Heart left ventricle (tissue), 16 donors: Measurements from ENCODE around the gene ZMIZ2. TPM values are rescaled to one million over a fixed set of nuclear protein-coding genes. Genes with fewer than 3 reads are reported as not detected.
A peak's percentile ranks its signal among the peaks of the same experiment; 100 is the strongest.
"Not testable (repeated sequence)": the region's sequence is repeated elsewhere in the genome, so short reads cannot be mapped to it uniquely, and the experiment has no call there.

ENCODE experiments used
- ATAC-seq, 4 donors: fragments of 200-7000 bp; cut with Tn5 transposase; one replicate each; pipeline ENCODE4 v1.9.1; 2020 to 2022; ENCODE audit warnings: moderate library complexity in 4 of 4, mild to moderate bottlenecking in 3 of 4, moderate number of reproducible peaks in 1 of 4
- DNase-seq, 5 donors: peaks; one replicate each; pipeline ENCODE4 v3.0.0-alpha.2; 2020
- H3K27ac ChIP-seq, 12 donors: fragments of 200-600 bp; sonication (generic) in 4 of 12; one replicate each; pipeline versions ENCODE4 v1.5.0 to v1.8.0; 2016 to 2022; ENCODE audit warnings: mild to moderate bottlenecking in 2 of 12
- H3K27me3 ChIP-seq, 9 donors: fragments of 200-600 bp; sonication (generic) in 2 of 9; one replicate each; pipeline versions ENCODE4 v1.5.1 to v1.8.0; 2016 to 2022; ENCODE audit warnings: mild to moderate bottlenecking in 3 of 9
- H3K36me3 ChIP-seq, 9 donors: fragments of 200-600 bp; sonication (generic) in 2 of 9; one replicate each; pipeline versions ENCODE4 v1.5.0 to v1.8.0; 2018 to 2022; ENCODE audit warnings: mild to moderate bottlenecking in 2 of 9
- H3K4me1 ChIP-seq, 12 donors: fragments of 200-600 bp; sonication (generic) in 4 of 12; one replicate each; pipeline versions ENCODE4 v1.5.0 to v1.8.0; 2016 to 2022; ENCODE audit warnings: mild to moderate bottlenecking in 3 of 12
- H3K4me3 ChIP-seq, 12 donors: fragments of 200-600 bp; sonication (generic) in 4 of 12; one replicate each; pipeline versions ENCODE4 v1.5.0 to v1.8.0; 2017 to 2022; ENCODE audit warnings: mild to moderate bottlenecking in 9 of 12, moderate library complexity in 4 of 12
- H3K9me3 ChIP-seq, 12 donors: fragments of 200-600 bp; sonication (generic) in 4 of 12; one replicate each; pipeline versions ENCODE4 v1.5.0 to v1.8.0; 2016 to 2022; ENCODE audit warnings: mild to moderate bottlenecking in 1 of 12
- CTCF ChIP-seq, 12 donors: fragments of 200-600 bp; sonication (generic) in 4 of 12; IDR thresholded peaks; one replicate each; pipeline versions ENCODE4 v1.5.0 to v1.8.0; 2018 to 2022; ENCODE audit warnings: antibody characterized with exemption in 12 of 12, mild to moderate bottlenecking in 5 of 12
- POLR2A ChIP-seq, 2 donors: fragments of 450-650 bp; IDR thresholded peaks; one replicate each; pipeline ENCODE4 v1.6.1; 2017; ENCODE audit warnings: antibody characterized with exemption in 2 of 2, mild to moderate bottlenecking in 2 of 2, moderate library complexity in 2 of 2
- WGBS, 4 donors: extraction: QIAGEN DNeasy Blood & Tissue Kit in 2 of 4; methylation state at CpG; one replicate each; pipeline versions ENCODE4 v1.1.5 to v1.1.7; 2013 to 2018; 5-methylcytosine and 5-hydroxymethylcytosine counted together
- intact Hi-C, 10 donors: fragments of 100-400 bp; cut with DNase I; formaldehyde crosslinking; loops; one replicate each; pipeline versions ENCODE4 v1.11.1 to v1.14.2; 2022
- long read RNA-seq, 3 donors: library from polyadenylated mRNA; unstranded; transcript quantifications; one replicate each; pipeline ENCODE4 v2.0.0, GENCODE V29; 2020 to 2021
- polyA plus RNA-seq, 2 donors: library from polyadenylated mRNA; stranded (reverse); fragments of 200-250 nt; gene quantifications; one replicate each; pipeline ENCODE4 v1.2.3, GENCODE V29; 2013
- total RNA-seq, 9 donors: library from RNA; depleted of rRNA in 2 of 9; stranded (reverse); fragments of >200 nt in 2 of 9; fragmentation: NEBNext Ultra II Directional in 3 of 9; extraction: Animal tissue kit (Norgen Biotek cat#: 25700) in 3 of 9; gene quantifications; one replicate each; pipeline versions ENCODE4 v1.1.0 to v1.2.4, GENCODE V29; 2016 to 2023
- donor health status: ischemic (EF 13 %, LVEDD 7.1; RV severe dilation, severe dysfunction).
- donor health status: healthy with polysubstance abuse.
- donor health status: DM: no; HTN: yes; CAD: no.
- donor health status: DM: no; HTN: no; CAD: no.
- donor health status: ischemic (EF 25% LVEDD 6.9; RV normal size, moderate dysfunction).
- donor health status: ischemic (EF 25% LVEDD 5.7; RV mildly dilated, moderate dysfunction).
- donor health status: healthy.
- donor health status: DM: yes; HTN: yes; CAD: no.
- donor health status: ischemic (EF 35%, LVEDD 5.7; RV mildly dilated, moderate dysfunction).
- donor health status: nonischemic (EF 11% LVEDD 7.7; RV severe dilation, severe dysfunction).
- donor health status: DM: yes; HTN: yes; CAD: no.
- donor health status: PGD.
- donor health status: ischemic (EF 29% LVEDD 5.4; RV normal size, mild dysfunction).
- donor health status: nonischemic (EF 23%, LVEDD 6.1; RV moderate dilation, normal function).

ZMIZ2 gene
- total RNA-seq, result 10 to 100 TPM; 18.5 to 71.5 (median 46.5) TPM
- 10 to 100 TPM; 44.4 to 45.7 TPM for polyA plus RNA-seq
- long read RNA-seq, donor 1, partial matches to known transcripts, result 9 of 32 reads
- long read RNA-seq, donor 1, other reads (novel, unspliced or antisense), result 23 of 32 reads
- long read RNA-seq, donor 2, partial matches to known transcripts, result 27 of 38 reads
- long read RNA-seq, donor 2, other reads (novel, unspliced or antisense), result 10 of 38 reads
- long read RNA-seq, donor 3, partial matches to known transcripts, result 7 of 37 reads
- long read RNA-seq, donor 3, other reads (novel, unspliced or antisense), result 29 of 37 reads

DNA sequence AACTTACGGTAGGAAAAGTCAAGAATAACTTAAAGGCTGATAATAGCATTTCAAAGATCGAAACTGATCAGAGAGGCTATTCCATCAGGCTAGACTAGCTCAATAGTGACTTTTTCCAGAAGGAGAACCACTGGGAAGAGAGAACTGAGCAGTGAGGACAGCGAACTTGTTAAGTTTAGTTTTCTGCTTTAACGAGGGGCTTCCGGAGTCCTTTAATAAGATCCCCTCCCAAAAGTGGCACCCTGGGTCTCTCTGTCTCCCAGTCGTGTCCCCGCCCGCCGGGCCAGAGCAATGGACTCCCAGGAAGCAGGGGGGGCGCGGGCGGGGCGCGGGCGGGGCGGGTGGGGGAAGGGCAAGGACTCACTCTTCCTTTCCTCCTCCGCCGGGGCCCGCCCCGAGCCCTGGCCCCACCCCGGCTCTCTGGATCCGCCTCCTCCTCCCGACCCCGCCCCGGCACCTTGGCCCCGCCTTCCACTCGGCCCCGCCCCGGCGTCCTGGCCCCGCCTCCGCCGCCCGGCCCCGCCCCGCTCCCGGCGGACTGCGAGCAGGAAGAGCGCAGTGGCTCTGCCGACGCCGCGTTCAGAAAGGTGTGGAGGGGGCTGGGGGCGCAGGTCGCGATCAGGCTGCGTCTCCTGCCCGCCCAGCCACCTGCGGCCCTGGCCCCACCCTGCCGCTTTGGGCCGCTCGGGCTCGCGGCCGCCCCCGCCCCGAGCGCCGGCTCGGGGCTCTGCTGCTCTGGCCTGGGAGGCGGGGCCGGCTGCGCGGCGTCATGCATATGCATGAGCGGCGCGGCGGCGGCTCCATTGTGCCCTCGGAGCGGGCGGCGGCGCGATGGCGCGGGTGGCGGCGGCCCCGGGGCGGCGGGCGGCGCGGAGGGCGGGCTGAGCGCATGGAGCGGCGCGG, at the start of gene ZMIZ2:
TSS of gene ZMIZ2 (plus strand) at position 803 of the 903 bp plus-strand sequence. CDS start 7,403 bp downstream, outside the sequence.
- peak within 1 kb of the TSS; percentile 83 to 98 (median 92) for H3K4me3 ChIP-seq
- H3K27ac ChIP-seq, result peak within 1 kb of the TSS; percentile 92 to 100 (median 96)
- no peaks in the 10 kb centered on the region for H3K27me3 ChIP-seq
- 1 to 17% (median 2%) methylated on average over 5 to 92 of the region's 92 CpGs for whole genome bisulfite sequencing, 4 donors
- DNase-seq (peak; percentile 94 to 98 (median 96)), ATAC-seq (peak; percentile 95 to 99 (median 98))
- intact Hi-C loops, result loop anchor here in 7 of 10 donors (1.0 to 10.0 kb wide), 11 partner anchors 21 to 161 kb away; partner anchors contain the start of genes PPIA (in 6 of the 7), OGDH (in 4 of the 7) and H2AZ2 (in 1 of the 7)
- H3K9me3 ChIP-seq, result no peaks in the 10 kb centered on the region
- peaks cover 0 to 11% (median 0%) of the 10 kb centered on the region in 9 donors for H3K36me3 ChIP-seq
- TF ChIP-seq POLR2A (IDR thresholded peaks at IDR 0.05), result peak; percentile 12 to 80
- TF ChIP-seq CTCF (IDR thresholded peaks at IDR 0.05), result no peak
- peaks cover 6 to 49% (median 28%) of the 10 kb centered on the region in 12 donors for H3K4me1 ChIP-seq

- H3K9me3 ChIP-seq, H3K4me3 ChIP-seq, H3K27me3 ChIP-seq, intact Hi-C loops, ATAC-seq: not testable (repeated sequence)
- WGBS, 4 donors, result 88 to 95% (median 93%) methylated on average over 2 of the region's 2 CpGs
- H3K27ac ChIP-seq, result peak overlapping the region in 2 of 12 donors; percentile 9 to 77
- peak in 1 of 5 donors; percentile 11 for DNase-seq
- H3K36me3 ChIP-seq, result peaks cover 0 to 100% (median 93%) of the 10 kb centered on the region in 9 donors
- H3K4me1 ChIP-seq, result peaks cover 0 to 22% (median 3%) of the 10 kb centered on the region in 12 donors
Measured at GRCh38 chr7:44699598-44699997, 49.0 kb upstream of the ZMIZ2 start.

DNA sequence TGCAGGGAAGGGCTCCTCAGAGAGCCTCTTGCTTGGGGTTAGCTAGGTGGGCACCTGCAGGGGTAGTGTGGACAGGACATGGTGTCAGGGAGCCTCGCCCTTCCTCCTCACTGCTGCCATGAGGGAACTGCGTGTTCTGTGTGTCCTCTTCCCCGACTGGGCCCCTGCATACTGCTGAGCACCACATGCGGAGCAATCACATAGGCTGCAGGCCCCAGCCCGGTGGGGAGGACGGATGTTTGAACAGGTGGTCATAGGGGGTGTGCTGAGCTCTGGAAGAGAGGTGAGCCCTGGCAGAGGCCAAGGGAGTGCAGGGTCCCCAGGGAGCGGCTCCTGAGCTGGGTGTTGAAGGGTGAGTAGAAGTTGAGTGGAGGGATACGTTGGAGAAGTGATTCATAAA, 48.3 kb upstream of the ZMIZ2 start:
- ATAC-seq, result no peak
- 88 to 95% (median 94%) methylated on average over 4 to 8 of the region's 8 CpGs for WGBS, 4 donors

DNA sequence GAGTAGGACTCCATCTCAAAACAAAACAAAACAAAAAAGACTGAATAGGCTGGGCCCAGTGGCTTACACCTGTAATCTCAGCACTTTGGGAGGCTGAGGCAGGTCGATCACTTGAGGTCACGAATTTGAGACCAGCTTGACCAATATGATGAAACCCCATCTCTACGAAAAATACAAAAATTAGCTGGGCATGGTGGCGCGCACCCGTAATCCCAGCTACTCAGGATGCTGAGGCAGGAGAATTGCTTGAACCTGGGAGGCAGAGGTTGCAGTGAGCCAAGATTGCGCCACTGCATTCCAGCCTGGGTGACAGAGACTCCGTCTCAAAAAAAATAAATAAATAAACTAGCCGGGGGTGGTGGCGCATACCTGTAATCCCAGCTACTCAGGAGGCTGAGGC, 45.3 kb upstream of the ZMIZ2 start:
- 89 to 96% (median 93%) methylated on average over 10 of the region's 10 CpGs for WGBS, 4 donors
- not testable (repeated sequence) for H3K4me3 ChIP-seq, H3K9me3 ChIP-seq, H3K27me3 ChIP-seq, ATAC-seq, DNase-seq
- intact Hi-C loops, result loop anchor here in 2 of 10 donors (5.0 to 10.0 kb wide), 3 partner anchors 44 to 131 kb away; partner anchors contain the start of gene ZMIZ2 (in 1 of the 2)
- peak overlapping the region in 1 of 12 donors; percentile 77 for H3K27ac ChIP-seq
- peaks cover 0 to 26% (median 0%) of the 10 kb centered on the region in 12 donors for H3K4me1 ChIP-seq
- peaks cover 0 to 94% (median 79%) of the 10 kb centered on the region in 9 donors for H3K36me3 ChIP-seq

More for the DNA sequence above, 48.3 kb upstream of the ZMIZ2 start:
- Histone ChIP-seq H3K36me3 (peaks cover 0 to 97% (median 87%) of the 10 kb centered on the region in 9 donors), H3K27me3 (no peaks in the 10 kb centered on the region), H3K4me1 (peaks cover 0 to 17% (median 0%) of the 10 kb centered on the region in 12 donors), H3K4me3 (no peak overlapping the region), H3K9me3 (peaks cover 0 to 3% (median 0%) of the 10 kb centered on the region in 12 donors), H3K27ac (peak overlapping the region in 2 of 12 donors; percentile 49 to 77)
- TF ChIP-seq POLR2A (IDR thresholded peaks at IDR 0.05), result no peak
- TF ChIP-seq CTCF (IDR thresholded peaks at IDR 0.05), result no peak
- intact Hi-C loops, result loop anchor here in 2 of 10 donors (5.0 to 10.0 kb wide), 3 partner anchors 47 to 134 kb away; partner anchors contain the start of gene ZMIZ2 (in 1 of the 2)
- peak in 1 of 5 donors; percentile 23 for DNase-seq
